22Rv1 (cell line): ENCODE measurements around the gene NOX5.

Experiments used
- ZFX ChIP-seq: fragments of 450-650 bp; IDR thresholded peaks from 2 replicates; pipeline ENCODE4 v1.6.1; 2017; ENCODE audit warnings: antibody characterized with exemption, borderline replicate concordance
- TF ChIP-seq, protein P1 (sequence below): fragments of 450-650 bp; IDR thresholded peaks from 2 replicates; pipeline ENCODE4 v1.5.1; 2017; ENCODE audit warnings: mild to moderate bottlenecking

DNA sequence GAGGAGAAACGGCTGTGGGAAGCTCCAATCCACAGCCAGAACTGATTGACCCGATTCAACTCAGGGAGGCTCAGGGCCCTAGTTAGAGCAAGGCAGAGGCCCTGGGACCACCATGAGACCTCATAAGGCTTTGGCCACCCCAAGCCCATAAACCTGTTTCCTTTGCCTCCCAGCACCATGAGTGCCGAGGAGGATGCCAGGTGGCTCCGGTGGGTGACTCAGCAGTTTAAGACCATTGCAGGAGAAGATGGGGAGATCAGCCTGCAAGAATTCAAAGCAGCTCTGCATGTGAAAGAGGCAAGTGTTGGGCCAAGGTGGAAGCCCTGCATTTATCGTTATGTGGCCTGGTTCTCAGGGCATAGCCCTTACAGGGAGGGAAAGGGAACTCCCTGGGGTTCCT lies 11.9 kb downstream of the NOX5 start:
- TF ChIP-seq, protein P1, sequence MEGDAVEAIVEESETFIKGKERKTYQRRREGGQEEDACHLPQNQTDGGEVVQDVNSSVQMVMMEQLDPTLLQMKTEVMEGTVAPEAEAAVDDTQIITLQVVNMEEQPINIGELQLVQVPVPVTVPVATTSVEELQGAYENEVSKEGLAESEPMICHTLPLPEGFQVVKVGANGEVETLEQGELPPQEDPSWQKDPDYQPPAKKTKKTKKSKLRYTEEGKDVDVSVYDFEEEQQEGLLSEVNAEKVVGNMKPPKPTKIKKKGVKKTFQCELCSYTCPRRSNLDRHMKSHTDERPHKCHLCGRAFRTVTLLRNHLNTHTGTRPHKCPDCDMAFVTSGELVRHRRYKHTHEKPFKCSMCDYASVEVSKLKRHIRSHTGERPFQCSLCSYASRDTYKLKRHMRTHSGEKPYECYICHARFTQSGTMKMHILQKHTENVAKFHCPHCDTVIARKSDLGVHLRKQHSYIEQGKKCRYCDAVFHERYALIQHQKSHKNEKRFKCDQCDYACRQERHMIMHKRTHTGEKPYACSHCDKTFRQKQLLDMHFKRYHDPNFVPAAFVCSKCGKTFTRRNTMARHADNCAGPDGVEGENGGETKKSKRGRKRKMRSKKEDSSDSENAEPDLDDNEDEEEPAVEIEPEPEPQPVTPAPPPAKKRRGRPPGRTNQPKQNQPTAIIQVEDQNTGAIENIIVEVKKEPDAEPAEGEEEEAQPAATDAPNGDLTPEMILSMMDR, result no peak
- no peak for TF ChIP-seq ZFX
